Smooth muscle cell (in vitro differentiated cells): ENCODE results near the gene VIL1. TPM values are rescaled to one million over a fixed set of nuclear protein-coding genes. Genes with fewer than 3 reads are reported as not detected.

Experiments used
- DNase-seq: peaks from one replicate; lab custom pipeline; 2025; ENCODE audit not compliant: unreplicated experiment; lab: John Stamatoyannopoulos, UW
- H2AFZ ChIP-seq: fragments of 200-600 bp; sonication (generic); 2 replicates; pipeline ENCODE4 v1.6.0; 2016; ENCODE audit warnings: antibody characterized with exemption, low read depth, mild to moderate bottlenecking
- H3F3A ChIP-seq: fragments of 200-600 bp; sonication (generic); 2 replicates; pipeline ENCODE4 v1.6.0; 2017; ENCODE audit warnings: antibody characterized with exemption, low read depth
- H3K27ac ChIP-seq: fragments of 200-600 bp; sonication (generic); 2 replicates; pipeline ENCODE4 v1.5.1; 2016; ENCODE audit warnings: low read depth, mild to moderate bottlenecking
- H3K27me3 ChIP-seq: fragments of 200-600 bp; sonication (generic); 2 replicates; pipeline ENCODE4 v1.6.1; 2016; ENCODE audit warnings: low read depth, mild to moderate bottlenecking
- H3K36me3 ChIP-seq: fragments of 200-600 bp; sonication (generic); 2 replicates; pipeline ENCODE4 v1.5.1; 2016; ENCODE audit warnings: low read depth
- H3K4me1 ChIP-seq: fragments of 200-600 bp; sonication (generic); 2 replicates; pipeline ENCODE4 v1.5.1; 2016; ENCODE audit warnings: low read depth
- H3K4me2 ChIP-seq: fragments of 200-600 bp; sonication (generic); 2 replicates; pipeline ENCODE4 v1.6.0; 2016; ENCODE audit warnings: mild to moderate bottlenecking
- H3K4me3 ChIP-seq: fragments of 200-600 bp; sonication (generic); 2 replicates; pipeline ENCODE4 v1.5.1; 2016; ENCODE audit warnings: mild to moderate bottlenecking
- H3K79me2 ChIP-seq: fragments of 200-600 bp; sonication (generic); 2 replicates; pipeline ENCODE4 v1.6.0; 2016; ENCODE audit warnings: low read depth, mild to moderate bottlenecking
- H3K9ac ChIP-seq: fragments of 200-600 bp; sonication (generic); 2 replicates; pipeline ENCODE4 v1.6.0; 2016; ENCODE audit warnings: low read depth
- H3K9me3 ChIP-seq: fragments of 200-600 bp; sonication (generic); replicated peaks from 2 replicates; pipeline ENCODE4 v1.5.1; 2016; ENCODE audit warnings: low read depth
- H4K20me1 ChIP-seq: fragments of 200-600 bp; sonication (generic); 2 replicates; pipeline ENCODE4 v1.6.0; 2016; ENCODE audit warnings: low read depth
- CTCF ChIP-seq: fragments of 200-600 bp; sonication (generic); IDR thresholded peaks from 2 replicates; pipeline ENCODE4 v1.5.1; 2017; ENCODE audit warnings: borderline replicate concordance, mild to moderate bottlenecking, antibody characterized with exemption; ENCODE audit not compliant: insufficient read depth, poor library complexity, severe bottlenecking
- WGBS: methylation state at CpG from one replicate; pipeline ENCODE4 v1.1.7; 2016; ENCODE audit warnings: low lambda C conversion rate; 5-methylcytosine and 5-hydroxymethylcytosine counted together
- polyA plus RNA-seq: library from polyadenylated mRNA; unstranded; fragments of >200 nt; fragmentation: Nextera tagmentation; extraction: Ambion mirVana; gene quantifications from 2 replicates; pipeline ENCODE4 v1.2.1, GENCODE V29; 2016
- total RNA-seq: library from RNA; depleted of rRNA; stranded (reverse); fragments of >200 nt; gene quantifications from 2 replicates; pipeline ENCODE4 v1.2.3, GENCODE V29; 2014

VIL1 gene
- total and polyA plus RNA-seq, 2 experiments from 2014 or later: 0.15 TPM; not detected in 1

- Histone ChIP-seq H3K9ac (no peak overlapping the region), H3K36me3 (no peaks in the 10 kb centered on the region), H3K4me2 (no peak overlapping the region), H3K27ac (no peak overlapping the region), H3K27me3 (no peaks in the 10 kb centered on the region), H3K79me2 (no peaks in the 10 kb centered on the region), H3K4me3 (no peak overlapping the region), H2AFZ (no peak overlapping the region), H4K20me1 (no peaks in the 10 kb centered on the region), H3F3A (peaks cover 4% of the 10 kb centered on the region), H3K4me1 (no peaks in the 10 kb centered on the region), H3K9me3 (no peaks in the 10 kb centered on the region)
- DNase-seq: no peak
- no peak for TF ChIP-seq CTCF
- 0% methylated on average over 1 of the region's 1 CpG for WGBS
Observed at GRCh38 chr2:218470448-218470847, 51.5 kb downstream of the VIL1 start.

GRCh38 chr2:218471036-218471435 lies 52.1 kb downstream of the VIL1 start:
- Histone ChIP-seq H2AFZ (no peak overlapping the region), H3K36me3 (no peaks in the 10 kb centered on the region), H4K20me1 (no peaks in the 10 kb centered on the region), H3K9ac (no peak overlapping the region), H3K79me2 (no peaks in the 10 kb centered on the region), H3F3A (peaks cover 4% of the 10 kb centered on the region), H3K4me2 (no peak overlapping the region), H3K9me3 (no peaks in the 10 kb centered on the region), H3K4me3 (no peak overlapping the region), H3K4me1 (no peaks in the 10 kb centered on the region), H3K27me3 (no peaks in the 10 kb centered on the region), H3K27ac (no peak overlapping the region)
- DNase-seq: no peak
- TF ChIP-seq CTCF: no peak
- WGBS: 100% methylated on average over 2 of the region's 2 CpGs

- Histone ChIP-seq H3K79me2 (no peaks in the 10 kb centered on the region), H3F3A (no peaks in the 10 kb centered on the region), H3K9ac (no peak overlapping the region), H3K27me3 (no peaks in the 10 kb centered on the region), H3K27ac (no peak overlapping the region), H3K9me3 (no peaks in the 10 kb centered on the region), H3K4me3 (no peak overlapping the region), H3K4me1 (no peaks in the 10 kb centered on the region), H2AFZ (no peak overlapping the region), H3K4me2 (no peak overlapping the region), H4K20me1 (no peaks in the 10 kb centered on the region), H3K36me3 (no peaks in the 10 kb centered on the region)
- WGBS: 97% methylated on average over 5 of the region's 5 CpGs
- DNase-seq: no peak
- no peak for TF ChIP-seq CTCF
Observed at GRCh38 chr2:218471982-218472381, 53.1 kb downstream of the VIL1 start.

GRCh38 chr2:218472988-218473387 lies 54.1 kb downstream of the VIL1 start:
- Histone ChIP-seq H3K36me3 (no peaks in the 10 kb centered on the region), H3K4me3 (no peak overlapping the region), H3K9me3 (no peaks in the 10 kb centered on the region), H2AFZ (no peak overlapping the region), H3K27me3 (no peaks in the 10 kb centered on the region), H3K79me2 (no peaks in the 10 kb centered on the region), H3F3A (no peaks in the 10 kb centered on the region), H3K4me2 (no peak overlapping the region), H3K27ac (no peak overlapping the region), H3K4me1 (no peaks in the 10 kb centered on the region), H4K20me1 (no peaks in the 10 kb centered on the region), H3K9ac (no peak overlapping the region)
- DNase-seq: no peak
- TF ChIP-seq CTCF: no peak
